ENCODE measurements around the gene ANXA10. TPM values are rescaled to one million over a fixed set of nuclear protein-coding genes. Genes with fewer than 3 reads are reported as not detected.

ANXA10 gene
- total RNA-seq, 1 donor from 2014 or later = not detected

- H3K27ac Mint-ChIP-seq (ENCODE audit: unreplicated experiment) = no peak overlapping the region
- H3K4me3 Mint-ChIP-seq (ENCODE audit: unreplicated experiment) = no peak overlapping the region
- H3K27me3 Mint-ChIP-seq (ENCODE audit: unreplicated experiment) = no peaks in the 10 kb centered on the region
- no peaks in the 10 kb centered on the region for H3K36me3 Mint-ChIP-seq (ENCODE audit: low read depth, unreplicated experiment)
- no peak for DNase-seq (ENCODE audit: low spot score)
- H3K9me3 Mint-ChIP-seq (ENCODE audit: unreplicated experiment) = no peaks in the 10 kb centered on the region
- no peaks in the 10 kb centered on the region for H3K4me1 Mint-ChIP-seq (ENCODE audit: unreplicated experiment)
- no peak for TF ChIP-seq CTCF (IDR thresholded peaks at IDR 0.05; ENCODE audit: unreplicated experiment)
Measured at GRCh38 chr4:168151327-168151726, 59.0 kb downstream of the ANXA10 start.

GRCh38 chr4:168152837-168153500 lies 60.6 kb downstream of the ANXA10 start:
- no peak for DNase-seq (ENCODE audit: low spot score)
- no peaks in the 10 kb centered on the region for H3K4me1 Mint-ChIP-seq (ENCODE audit: unreplicated experiment)
- H3K9me3 Mint-ChIP-seq (ENCODE audit: unreplicated experiment) = no peaks in the 10 kb centered on the region
- TF ChIP-seq CTCF (IDR thresholded peaks at IDR 0.05; ENCODE audit: unreplicated experiment) = no peak
- no peak overlapping the region for H3K4me3 Mint-ChIP-seq (ENCODE audit: unreplicated experiment)
- H3K27ac Mint-ChIP-seq (ENCODE audit: unreplicated experiment) = no peak overlapping the region
- no peaks in the 10 kb centered on the region for H3K36me3 Mint-ChIP-seq (ENCODE audit: low read depth, unreplicated experiment)
- H3K27me3 Mint-ChIP-seq (ENCODE audit: unreplicated experiment) = no peaks in the 10 kb centered on the region

GRCh38 chr4:168153596-168154440 lies 61.5 kb downstream of the ANXA10 start:
- Mint-ChIP-seq H3K4me3 (ENCODE audit: unreplicated experiment) (no peak overlapping the region), H3K9me3 (ENCODE audit: unreplicated experiment) (no peaks in the 10 kb centered on the region), H3K4me1 (ENCODE audit: unreplicated experiment) (no peaks in the 10 kb centered on the region), H3K27ac (ENCODE audit: unreplicated experiment) (no peak overlapping the region), H3K36me3 (ENCODE audit: low read depth, unreplicated experiment) (no peaks in the 10 kb centered on the region), H3K27me3 (ENCODE audit: unreplicated experiment) (no peaks in the 10 kb centered on the region)
- DNase-seq (ENCODE audit: low spot score) = peak; percentile 61
- TF ChIP-seq CTCF (IDR thresholded peaks at IDR 0.05; ENCODE audit: unreplicated experiment) = peak; percentile 58

- H3K9me3 Mint-ChIP-seq (ENCODE audit: unreplicated experiment) = no peaks in the 10 kb centered on the region
- no peak overlapping the region for H3K4me3 Mint-ChIP-seq (ENCODE audit: unreplicated experiment)
- H3K4me1 Mint-ChIP-seq (ENCODE audit: unreplicated experiment) = no peaks in the 10 kb centered on the region
- no peak for DNase-seq (ENCODE audit: low spot score)
- no peaks in the 10 kb centered on the region for H3K36me3 Mint-ChIP-seq (ENCODE audit: low read depth, unreplicated experiment)
- no peaks in the 10 kb centered on the region for H3K27me3 Mint-ChIP-seq (ENCODE audit: unreplicated experiment)
- TF ChIP-seq CTCF (IDR thresholded peaks at IDR 0.05; ENCODE audit: unreplicated experiment) = no peak
- no peak overlapping the region for H3K27ac Mint-ChIP-seq (ENCODE audit: unreplicated experiment)
Measured at GRCh38 chr4:168154546-168155277, 62.4 kb downstream of the ANXA10 start.

All from endothelial cell (in vitro differentiated cells).